ENCODE results near the gene KDM2B. TPM values are rescaled to one million over a fixed set of nuclear protein-coding genes. Genes with fewer than 3 reads are reported as not detected.
"Not testable (repeated sequence)": the region's sequence is repeated elsewhere in the genome, so short reads cannot be mapped to it uniquely, and the experiment has no call there.

The KDM2B gene
- total RNA-seq, 1 donor from 2014 or later: 29.2 TPM

GRCh38 chr12:121507984-121508383 is 72.8 kb downstream of the KDM2B start:
- DNase-seq (ENCODE audit: extremely low read depth, low read depth, low spot score): no peak

- no peak for DNase-seq (ENCODE audit: extremely low read depth, low read depth, low spot score)
Observed at GRCh38 chr12:121507245-121507644, 73.6 kb downstream of the KDM2B start.

GRCh38 chr12:121505513-121505912 is 75.3 kb downstream of the KDM2B start:
- DNase-seq (ENCODE audit: extremely low read depth, low read depth, low spot score): no peak

- no peak for DNase-seq (ENCODE audit: extremely low read depth, low read depth, low spot score)
Observed at GRCh38 chr12:121504505-121504904, 76.3 kb downstream of the KDM2B start.

GRCh38 chr12:121503395-121503794 is 77.4 kb downstream of the KDM2B start:
- no peak for DNase-seq (ENCODE audit: extremely low read depth, low read depth, low spot score)

GRCh38 chr12:121501946-121502345 is 78.9 kb downstream of the KDM2B start:
- no peak for DNase-seq (ENCODE audit: extremely low read depth, low read depth, low spot score)

- no peak for DNase-seq (ENCODE audit: extremely low read depth, low read depth, low spot score)
Observed at GRCh38 chr12:121499929-121500793, 80.7 kb downstream of the KDM2B start.

- no peak for DNase-seq (ENCODE audit: extremely low read depth, low read depth, low spot score)
Observed at GRCh38 chr12:121495746-121496145, 85.1 kb downstream of the KDM2B start.

- DNase-seq (ENCODE audit: extremely low read depth, low read depth, low spot score): no peak
Observed at GRCh38 chr12:121494093-121494787, 86.6 kb downstream of the KDM2B start.

GRCh38 chr12:121490401-121491281 is 90.2 kb downstream of the KDM2B start:
- DNase-seq (ENCODE audit: extremely low read depth, low read depth, low spot score): no peak

- no peak for DNase-seq (ENCODE audit: extremely low read depth, low read depth, low spot score)
Observed at GRCh38 chr12:121489874-121490273, 90.9 kb downstream of the KDM2B start.

- no peak for DNase-seq (ENCODE audit: extremely low read depth, low read depth, low spot score)
Observed at GRCh38 chr12:121484967-121485366, 95.9 kb downstream of the KDM2B start.

GRCh38 chr12:121484564-121484963 is 96.3 kb downstream of the KDM2B start:
- not testable (repeated sequence) for DNase-seq (ENCODE audit: extremely low read depth, low read depth, low spot score)

GRCh38 chr12:121483949-121484348 is 96.9 kb downstream of the KDM2B start:
- no peak for DNase-seq (ENCODE audit: extremely low read depth, low read depth, low spot score)

GRCh38 chr12:121476477-121476876 is 104.3 kb downstream of the KDM2B start:
- no peak for DNase-seq (ENCODE audit: extremely low read depth, low read depth, low spot score)

GRCh38 chr12:121475279-121475678 is 105.5 kb downstream of the KDM2B start:
- no peak for DNase-seq (ENCODE audit: extremely low read depth, low read depth, low spot score)

- no peak for DNase-seq (ENCODE audit: extremely low read depth, low read depth, low spot score)
Observed at GRCh38 chr12:121472150-121472905, 108.5 kb downstream of the KDM2B start.

GRCh38 chr12:121470751-121471150 is 110.1 kb downstream of the KDM2B start:
- DNase-seq (ENCODE audit: extremely low read depth, low read depth, low spot score): no peak

GRCh38 chr12:121468499-121468801 is 112.4 kb downstream of the KDM2B start:
- DNase-seq (ENCODE audit: extremely low read depth, low read depth, low spot score): no peak

GRCh38 chr12:121467638-121468498 is 113.0 kb downstream of the KDM2B start:
- no peak for DNase-seq (ENCODE audit: extremely low read depth, low read depth, low spot score)

Data from glomerular endothelial cell (primary cell).